Natural killer cell (primary cell): Measurements from ENCODE around the gene ZNF219. TPM values are rescaled to one million over a fixed set of nuclear protein-coding genes. Genes with fewer than 3 reads are reported as not detected.

ENCODE experiments used
- ATAC-seq, 3 donors: fragments of 150-1000 bp in 2 of 3; fragments of 200-7000 bp in 1 of 3; cut with Tn5 transposase; 1 replicate in 1 of 3; 2 replicates in 2 of 3; pipeline ENCODE4 v1.10.0; 2021; ENCODE audit warnings: mild to moderate bottlenecking in 2 of 3, moderate library complexity in 2 of 3
- DNase-seq, 2 donors: peaks; one replicate each; pipeline versions ENCODE4 v3.0.0 to v3.0.0-alpha.2; 2013 to 2021; ENCODE audit warnings: mixed read lengths in 1 of 2
- H3K27ac ChIP-seq: one replicate; pipeline ENCODE4 v1.5.1; 2013; ENCODE audit warnings: mild to moderate bottlenecking, low read length
- H3K27me3 ChIP-seq: one replicate; pipeline ENCODE4 v1.6.1; 2013; ENCODE audit warnings: low read length; ENCODE audit not compliant: control insufficient read depth, insufficient read depth
- H3K36me3 ChIP-seq: one replicate; pipeline ENCODE4 v1.6.1; 2013; ENCODE audit warnings: low read length; ENCODE audit not compliant: control insufficient read depth, insufficient read depth
- H3K4me1 ChIP-seq: one replicate; pipeline ENCODE4 v1.6.1; 2013; ENCODE audit warnings: low read length; ENCODE audit not compliant: control insufficient read depth, insufficient read depth
- H3K4me3 ChIP-seq: one replicate; pipeline ENCODE4 v1.5.1; 2013; ENCODE audit warnings: low read length
- H3K9me3 ChIP-seq: one replicate; pipeline ENCODE4 v1.6.1; 2013; ENCODE audit warnings: low read length; ENCODE audit not compliant: control insufficient read depth, insufficient read depth
- H3K27ac Mint-ChIP-seq, 2 donors: one replicate each; pipeline ENCODE4 v1.8.0; 2022; ENCODE audit warnings: mild to moderate bottlenecking in 2 of 2, mixed read lengths in 2 of 2, moderate library complexity in 1 of 2
- H3K27me3 Mint-ChIP-seq, 2 donors: one replicate each; pipeline ENCODE4 v1.8.0; 2022; ENCODE audit warnings: low read depth in 2 of 2, mixed read lengths in 2 of 2
- H3K36me3 Mint-ChIP-seq: one replicate; pipeline ENCODE4 v1.8.0; 2022; ENCODE audit warnings: mixed read lengths
- H3K4me1 Mint-ChIP-seq, 2 donors: one replicate each; pipeline ENCODE4 v1.8.0; 2022; ENCODE audit warnings: mixed read lengths in 2 of 2
- H3K4me3 Mint-ChIP-seq: one replicate; pipeline ENCODE4 v1.8.0; 2022; ENCODE audit warnings: mild to moderate bottlenecking, moderate library complexity, mixed read lengths
- H3K9me3 Mint-ChIP-seq, 2 donors: one replicate each; pipeline ENCODE4 v1.8.0; 2022; ENCODE audit warnings: mixed read lengths in 2 of 2
- WGBS: methylation state at CpG from one replicate; pipeline ENCODE4 v1.1.7; 2013; ENCODE audit warnings: missing lambda C conversion rate; ENCODE audit not compliant: insufficient coverage; 5-methylcytosine and 5-hydroxymethylcytosine counted together
- intact Hi-C: fragments of 100-400 bp; cut with micrococcal nuclease; formaldehyde crosslinking; loops from one replicate; pipeline ENCODE4 v1.14.2; 2022
- total RNA-seq, 4 donors: library from RNA; stranded (reverse); fragments of 120-200 nt in 1 of 4; gene quantifications; one replicate each; pipeline versions ENCODE4 v1.2.3 to v1.2.4, GENCODE V29; 2013 to 2022
- TF ChIP-seq, protein P1 (sequence below): fragments of 200-600 bp; IDR thresholded peaks from one replicate; pipeline ENCODE4 v1.8.0; 2022; ENCODE audit warnings: antibody characterized with exemption

ZNF219 gene
- total RNA-seq, 3 donors from 2014 or later (not counting 1 experiment from before 2014, with no cell fraction given) = 5.6 to 8.4 (median 7.7) TPM

DNA sequence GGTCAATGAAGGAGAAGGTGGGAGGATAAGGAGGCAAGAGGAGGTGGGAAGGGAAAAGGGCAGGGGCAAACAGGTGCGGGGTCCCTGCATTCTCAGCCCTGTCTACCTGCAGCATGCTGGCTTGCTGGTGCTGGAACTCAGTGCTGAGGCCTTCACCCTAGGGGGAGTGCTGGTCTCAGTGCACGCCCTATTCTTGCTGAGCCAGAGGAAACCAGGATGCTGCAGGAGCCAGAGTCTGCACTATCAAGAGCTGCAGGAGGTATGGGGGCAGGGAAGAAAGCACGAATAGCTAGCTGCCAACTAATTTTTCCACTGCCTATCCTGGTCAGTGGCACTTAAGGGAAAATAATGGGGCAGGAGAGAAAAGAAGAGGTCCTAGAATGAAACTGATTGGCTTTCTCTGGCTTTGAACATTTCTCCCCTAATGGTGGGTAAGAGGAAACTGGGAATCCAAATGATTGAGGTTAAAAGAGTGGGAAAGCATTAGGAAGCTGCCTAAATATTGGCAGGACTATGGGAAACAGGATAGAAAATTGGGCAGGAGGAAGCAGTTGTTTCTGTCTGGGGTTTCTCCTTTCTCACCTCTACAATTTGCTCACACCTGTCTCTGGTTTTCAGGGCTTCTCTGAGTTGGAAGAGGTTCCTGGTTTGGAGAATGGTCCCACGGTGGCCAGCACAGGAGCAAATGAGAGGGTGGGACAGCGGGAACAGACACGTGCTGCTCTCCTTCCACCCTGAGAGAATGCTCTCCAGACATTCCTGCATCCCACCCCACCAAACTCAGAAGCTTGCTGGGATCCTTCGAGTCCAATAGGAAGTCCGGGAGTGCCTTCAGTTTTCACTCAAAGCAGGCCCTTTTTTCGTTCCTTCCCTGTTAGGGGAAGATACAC, 4.3 kb upstream of the ZNF219 start:
- intact Hi-C loops = loop anchor here (5.0 kb wide), 1 partner anchor 640 kb away; the partner anchor contains the start of gene PIP4P1
- TF ChIP-seq, protein P1, sequence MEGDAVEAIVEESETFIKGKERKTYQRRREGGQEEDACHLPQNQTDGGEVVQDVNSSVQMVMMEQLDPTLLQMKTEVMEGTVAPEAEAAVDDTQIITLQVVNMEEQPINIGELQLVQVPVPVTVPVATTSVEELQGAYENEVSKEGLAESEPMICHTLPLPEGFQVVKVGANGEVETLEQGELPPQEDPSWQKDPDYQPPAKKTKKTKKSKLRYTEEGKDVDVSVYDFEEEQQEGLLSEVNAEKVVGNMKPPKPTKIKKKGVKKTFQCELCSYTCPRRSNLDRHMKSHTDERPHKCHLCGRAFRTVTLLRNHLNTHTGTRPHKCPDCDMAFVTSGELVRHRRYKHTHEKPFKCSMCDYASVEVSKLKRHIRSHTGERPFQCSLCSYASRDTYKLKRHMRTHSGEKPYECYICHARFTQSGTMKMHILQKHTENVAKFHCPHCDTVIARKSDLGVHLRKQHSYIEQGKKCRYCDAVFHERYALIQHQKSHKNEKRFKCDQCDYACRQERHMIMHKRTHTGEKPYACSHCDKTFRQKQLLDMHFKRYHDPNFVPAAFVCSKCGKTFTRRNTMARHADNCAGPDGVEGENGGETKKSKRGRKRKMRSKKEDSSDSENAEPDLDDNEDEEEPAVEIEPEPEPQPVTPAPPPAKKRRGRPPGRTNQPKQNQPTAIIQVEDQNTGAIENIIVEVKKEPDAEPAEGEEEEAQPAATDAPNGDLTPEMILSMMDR = no peak
- H3K27me3 ChIP-seq = no peaks in the 10 kb centered on the region
- ATAC-seq = no peak
- Mint-ChIP-seq H3K4me3 (peak overlapping the region; percentile 92), H3K36me3 (no peaks in the 10 kb centered on the region), H3K9me3 (no peaks in the 10 kb centered on the region), H3K27ac (peak overlapping the region; percentile 91 to 95), H3K27me3 (peaks cover 0 to 4% of the 10 kb centered on the region in 2 donors), H3K4me1 (peaks cover 34 to 41% of the 10 kb centered on the region in 2 donors)
- no peak for DNase-seq
- peak overlapping the region; percentile 100 for H3K27ac ChIP-seq
- no peaks in the 10 kb centered on the region for H3K36me3 ChIP-seq
- H3K4me3 ChIP-seq = peak overlapping the region; percentile 60
- 32% methylated on average over 9 of the region's 9 CpGs for WGBS
- no peaks in the 10 kb centered on the region for H3K9me3 ChIP-seq
- H3K4me1 ChIP-seq = peaks cover 27% of the 10 kb centered on the region

DNA sequence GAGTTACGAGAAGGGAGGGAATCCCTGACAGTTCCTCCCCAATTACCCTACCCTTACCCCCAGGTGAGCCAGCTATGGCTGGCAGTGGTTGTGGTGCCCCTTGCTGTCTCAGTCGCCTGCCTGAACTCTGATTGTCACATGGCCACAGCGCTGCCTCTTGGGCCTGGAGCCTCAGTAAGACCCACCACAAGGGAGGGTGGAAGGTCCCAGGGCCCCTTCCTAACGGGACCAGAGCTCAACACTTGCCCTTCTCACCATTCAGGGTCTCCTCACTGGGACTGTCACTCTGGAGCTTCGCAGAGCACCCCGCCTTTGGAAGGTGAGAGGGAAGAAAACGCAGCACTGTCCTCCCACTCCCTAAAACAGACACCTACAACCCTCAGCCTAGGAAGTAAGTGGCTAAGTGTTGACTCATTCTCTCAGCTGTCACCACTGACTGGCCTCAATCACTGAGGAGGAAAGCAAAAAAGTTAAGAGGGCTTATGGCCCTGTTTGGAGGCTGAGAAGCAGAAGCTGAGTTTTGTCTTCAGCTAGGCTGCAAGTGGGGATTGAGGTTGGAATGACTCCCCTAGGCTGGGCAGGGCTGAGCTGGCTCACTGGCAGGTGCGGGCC, 3.5 kb upstream of the ZNF219 start:
- no peaks in the 10 kb centered on the region for H3K27me3 ChIP-seq
- H3K4me3 Mint-ChIP-seq = peak overlapping the region; percentile 21
- H3K4me1 Mint-ChIP-seq = peaks cover 33 to 38% of the 10 kb centered on the region in 2 donors
- no peaks in the 10 kb centered on the region for H3K36me3 ChIP-seq
- ATAC-seq (no peak), DNase-seq (no peak)
- peaks cover 0 to 4% of the 10 kb centered on the region in 2 donors for H3K27me3 Mint-ChIP-seq
- TF ChIP-seq, protein P1 = no peak
- H3K4me3 ChIP-seq = no peak overlapping the region
- H3K9me3 ChIP-seq = no peaks in the 10 kb centered on the region
- H3K36me3 Mint-ChIP-seq = no peaks in the 10 kb centered on the region
- H3K4me1 ChIP-seq = peaks cover 33% of the 10 kb centered on the region
- H3K27ac ChIP-seq = no peak overlapping the region
- peak overlapping the region in 1 of 2 donors; percentile 91 for H3K27ac Mint-ChIP-seq
- no peaks in the 10 kb centered on the region for H3K9me3 Mint-ChIP-seq
- intact Hi-C loops = loop anchor here (5.0 kb wide), 1 partner anchor 640 kb away; the partner anchor contains the start of gene PIP4P1
- WGBS = 88% methylated on average over 5 of the region's 8 CpGs

DNA sequence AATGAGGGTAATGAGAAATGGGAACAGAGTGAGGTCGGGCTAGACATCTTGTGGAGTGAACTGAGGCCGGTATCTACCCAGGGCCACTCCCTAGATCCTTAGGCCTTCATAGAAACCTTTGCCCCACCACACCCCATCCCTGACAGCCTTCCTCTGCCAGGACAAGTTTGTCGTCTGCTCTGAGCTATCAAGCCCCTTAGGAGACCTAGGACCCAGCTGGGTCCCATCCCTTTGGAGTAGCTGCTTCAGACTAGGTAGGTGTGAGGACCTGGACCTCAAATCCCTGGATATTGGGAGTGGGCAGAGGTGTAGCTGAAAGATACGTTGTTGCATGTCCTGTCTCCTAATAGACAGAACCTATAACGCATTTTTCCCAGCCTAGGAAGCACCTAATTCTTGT, 2.5 kb upstream of the ZNF219 start, which contains the start of gene TMEM253:
TMEM253 (plus strand) TSS at position 136 of the 400 bp plus-strand sequence. CDS start 278 bp downstream, outside the sequence.
- Histone ChIP-seq H3K27ac (no peak within 1 kb of the TSS), H3K9me3 (no peaks in the 10 kb centered on the region), H3K36me3 (no peaks in the 10 kb centered on the region), H3K27me3 (no peaks in the 10 kb centered on the region), H3K4me1 (peaks cover 33% of the 10 kb centered on the region), H3K4me3 (no peak within 1 kb of the TSS)
- TF ChIP-seq, protein P1 = no peak
- Mint-ChIP-seq H3K4me1 (peaks cover 29 to 34% of the 10 kb centered on the region in 2 donors), H3K9me3 (no peaks in the 10 kb centered on the region), H3K27me3 (peaks cover 0 to 4% of the 10 kb centered on the region in 2 donors), H3K4me3 (peak within 1 kb of the TSS; percentile 92), H3K36me3 (no peaks in the 10 kb centered on the region), H3K27ac (peak within 1 kb of the TSS in 1 of 2 donors; percentile 91)
- intact Hi-C loops = loop anchor here (5.0 kb wide), 1 partner anchor 639 kb away; the partner anchor contains the start of gene PIP4P1
- no peak for DNase-seq
- no peak for ATAC-seq
- 92% methylated on average over 5 of the region's 5 CpGs for whole genome bisulfite sequencing
